Neuron (in vitro differentiated cells): ENCODE data around the gene IPO4.
A peak's percentile ranks its signal among the peaks of the same experiment; 100 is the strongest.

Source experiments
- H2AFZ ChIP-seq: one replicate; pipeline ENCODE4 v1.6.1; 2013; ENCODE audit warnings: low read depth, mild to moderate bottlenecking, inconsistent platforms, low read length, moderate library complexity
- H3K27me3 ChIP-seq: one replicate; pipeline ENCODE4 v1.6.1; 2013; ENCODE audit warnings: low read length; ENCODE audit not compliant: insufficient read depth
- H3K36me3 ChIP-seq: one replicate; pipeline ENCODE4 v1.6.1; 2013; ENCODE audit warnings: low read length; ENCODE audit not compliant: insufficient read depth
- H3K4me1 ChIP-seq: one replicate; pipeline ENCODE4 v1.6.1; 2013; ENCODE audit warnings: low read length; ENCODE audit not compliant: insufficient read depth
- H3K4me3 ChIP-seq: 2 replicates; pipeline ENCODE4 v1.5.1; 2013; ENCODE audit warnings: mild to moderate bottlenecking, low read length, moderate library complexity
- H3K9me3 ChIP-seq: one replicate; pipeline ENCODE4 v1.6.1; 2013; ENCODE audit warnings: low read length

Gene IPO4

GRCh38 chr14:24150061-24150460 lies 38.6 kb downstream of the IPO4 start:
- H3K4me3 ChIP-seq = no peak overlapping the region
- H3K9me3 ChIP-seq = no peaks in the 10 kb centered on the region
- H2AFZ ChIP-seq = no peak overlapping the region
- no peaks in the 10 kb centered on the region for H3K27me3 ChIP-seq
- H3K4me1 ChIP-seq = peaks cover 22% of the 10 kb centered on the region
- H3K36me3 ChIP-seq = peaks cover 48% of the 10 kb centered on the region

GRCh38 chr14:24149302-24149969 lies 39.2 kb downstream of the IPO4 start:
- peaks cover 46% of the 10 kb centered on the region for H3K36me3 ChIP-seq
- no peaks in the 10 kb centered on the region for H3K9me3 ChIP-seq
- no peaks in the 10 kb centered on the region for H3K27me3 ChIP-seq
- H3K4me1 ChIP-seq = peaks cover 22% of the 10 kb centered on the region
- no peak overlapping the region for H2AFZ ChIP-seq
- H3K4me3 ChIP-seq = no peak overlapping the region

- peak overlapping the region; percentile 66 for H3K4me3 ChIP-seq
- H3K36me3 ChIP-seq = peaks cover 55% of the 10 kb centered on the region
- H3K9me3 ChIP-seq = no peaks in the 10 kb centered on the region
- H2AFZ ChIP-seq = peak overlapping the region; percentile 56
- H3K27me3 ChIP-seq = no peaks in the 10 kb centered on the region
- peaks cover 22% of the 10 kb centered on the region for H3K4me1 ChIP-seq
Observed at GRCh38 chr14:24147761-24148428, 40.7 kb downstream of the IPO4 start.

GRCh38 chr14:24146978-24147760 lies 41.4 kb downstream of the IPO4 start, which contains the start of gene RNF31:
Gene RNF31, plus strand, starts transcription at chr14:24147498. Its CDS starts 201 bp downstream, at chr14:24147699.
- Histone ChIP-seq H3K4me3 (peak within 1 kb of the TSS; percentile 66), H2AFZ (peak within 1 kb of the TSS; percentile 56), H3K27me3 (no peaks in the 10 kb centered on the region), H3K36me3 (peaks cover 50% of the 10 kb centered on the region), H3K9me3 (no peaks in the 10 kb centered on the region), H3K4me1 (peaks cover 23% of the 10 kb centered on the region)

GRCh38 chr14:24146453-24146977 lies 42.1 kb downstream of the IPO4 start, which contains the start of gene PSME2:
Gene PSME2, minus strand, starts transcription at chr14:24146610. Its CDS starts 29 bp downstream, at chr14:24146581.
- Histone ChIP-seq H3K27me3 (no peaks in the 10 kb centered on the region), H2AFZ (peak within 1 kb of the TSS; percentile 56), H3K4me3 (peak within 1 kb of the TSS; percentile 66), H3K4me1 (peaks cover 25% of the 10 kb centered on the region), H3K36me3 (peaks cover 44% of the 10 kb centered on the region), H3K9me3 (no peaks in the 10 kb centered on the region)

GRCh38 chr14:24145690-24146452 lies 42.7 kb downstream of the IPO4 start:
- H2AFZ ChIP-seq = no peak overlapping the region

GRCh38 chr14:24145219-24145618 lies 43.4 kb downstream of the IPO4 start:
- Histone ChIP-seq H3K9me3 (no peaks in the 10 kb centered on the region), H2AFZ (no peak overlapping the region), H3K27me3 (no peaks in the 10 kb centered on the region), H3K4me3 (peak overlapping the region; percentile 66), H3K36me3 (peaks cover 31% of the 10 kb centered on the region), H3K4me1 (peaks cover 25% of the 10 kb centered on the region)

More at GRCh38 chr14:24145690-24146452, 42.7 kb downstream of the IPO4 start:
- Histone ChIP-seq H3K4me1 (peaks cover 25% of the 10 kb centered on the region), H3K4me3 (peak overlapping the region; percentile 66), H3K9me3 (no peaks in the 10 kb centered on the region), H3K36me3 (peaks cover 37% of the 10 kb centered on the region), H3K27me3 (no peaks in the 10 kb centered on the region)

- peaks cover 30% of the 10 kb centered on the region for H3K4me1 ChIP-seq
- no peaks in the 10 kb centered on the region for H3K27me3 ChIP-seq
- H3K36me3 ChIP-seq = peaks cover 26% of the 10 kb centered on the region
- no peak overlapping the region for H2AFZ ChIP-seq
- H3K9me3 ChIP-seq = no peaks in the 10 kb centered on the region
- H3K4me3 ChIP-seq = no peak overlapping the region
Observed at GRCh38 chr14:24144451-24144850, 44.2 kb downstream of the IPO4 start.

- Histone ChIP-seq H3K9me3 (no peaks in the 10 kb centered on the region), H3K4me3 (no peak overlapping the region), H3K36me3 (peaks cover 28% of the 10 kb centered on the region), H3K27me3 (no peaks in the 10 kb centered on the region), H3K4me1 (peaks cover 30% of the 10 kb centered on the region), H2AFZ (no peak overlapping the region)
Observed at GRCh38 chr14:24143511-24143910, 45.1 kb downstream of the IPO4 start.

GRCh38 chr14:24141097-24141880 lies 47.3 kb downstream of the IPO4 start, which contains the start of gene EMC9:
Gene EMC9, minus strand, starts transcription at chr14:24141591. Its CDS starts 287 bp downstream, at chr14:24141304.
- Histone ChIP-seq H3K9me3 (no peaks in the 10 kb centered on the region), H3K4me3 (peak within 1 kb of the TSS; percentile 63), H3K4me1 (peaks cover 28% of the 10 kb centered on the region), H3K27me3 (no peaks in the 10 kb centered on the region), H3K36me3 (peaks cover 34% of the 10 kb centered on the region), H2AFZ (peak within 1 kb of the TSS; percentile 1)

GRCh38 chr14:24139272-24139934 lies 49.2 kb downstream of the IPO4 start:
- H2AFZ ChIP-seq = no peak overlapping the region
- H3K27me3 ChIP-seq = no peaks in the 10 kb centered on the region
- H3K36me3 ChIP-seq = peaks cover 29% of the 10 kb centered on the region
- H3K4me3 ChIP-seq = peak overlapping the region; percentile 63
- H3K4me1 ChIP-seq = peaks cover 18% of the 10 kb centered on the region
- no peaks in the 10 kb centered on the region for H3K9me3 ChIP-seq
